Activated T-helper 9 cell treated with anti-CD3 and anti-CD28 coated beads, Interleukin-2, amount 50 U/mL, for 16 hours (primary cell): ENCODE data around the gene TCF12.

Experiments used
- DNase-seq: peaks from one replicate; pipeline ENCODE4 v3.0.0-alpha.2; 2020; ENCODE audit warnings: low read depth

The TCF12 gene

GRCh38 chr15:57018151-57018550, 99.7 kb downstream of the TCF12 start:
- no peak for DNase-seq

GRCh38 chr15:57019496-57020160, 101.2 kb downstream of the TCF12 start:
- no peak for DNase-seq

GRCh38 chr15:57025264-57025926, 107.0 kb downstream of the TCF12 start:
- DNase-seq: no peak

GRCh38 chr15:57026016-57026592, 107.7 kb downstream of the TCF12 start:
- DNase-seq: no peak

GRCh38 chr15:57027596-57027995, 109.2 kb downstream of the TCF12 start:
- DNase-seq: no peak

- DNase-seq: no peak
Observed at GRCh38 chr15:57028176-57028575, 109.7 kb downstream of the TCF12 start.

GRCh38 chr15:57030011-57030410, 111.6 kb downstream of the TCF12 start:
- no peak for DNase-seq

- DNase-seq: no peak
Observed at GRCh38 chr15:57031082-57031481, 112.6 kb downstream of the TCF12 start.

- no peak for DNase-seq
Observed at GRCh38 chr15:57031605-57032004, 113.2 kb downstream of the TCF12 start.

- no peak for DNase-seq
Observed at GRCh38 chr15:57032338-57032737, 113.9 kb downstream of the TCF12 start.

- no peak for DNase-seq
Observed at GRCh38 chr15:57033715-57034439, 115.4 kb downstream of the TCF12 start.

- no peak for DNase-seq
Observed at GRCh38 chr15:57034613-57035012, 116.2 kb downstream of the TCF12 start.

GRCh38 chr15:57035664-57036063, 117.2 kb downstream of the TCF12 start:
- DNase-seq: no peak

- DNase-seq: no peak
Observed at GRCh38 chr15:57036352-57036751, 117.9 kb downstream of the TCF12 start.

- DNase-seq: no peak
Observed at GRCh38 chr15:57037548-57037947, 119.1 kb downstream of the TCF12 start.

GRCh38 chr15:57038040-57038439, 119.6 kb downstream of the TCF12 start:
- no peak for DNase-seq

GRCh38 chr15:57038496-57038895, 120.1 kb downstream of the TCF12 start:
- no peak for DNase-seq

- DNase-seq: no peak
Observed at GRCh38 chr15:57041416-57041815, 123.0 kb downstream of the TCF12 start.

- DNase-seq: no peak
Observed at GRCh38 chr15:57044072-57044702, 125.7 kb downstream of the TCF12 start.

- DNase-seq: no peak
Observed at GRCh38 chr15:57044970-57045369, 126.5 kb downstream of the TCF12 start.

- DNase-seq: no peak
Observed at GRCh38 chr15:57045741-57046382, 127.4 kb downstream of the TCF12 start.
